GM19023 (cell line): ENCODE measurements around the gene LHFPL4.
"Not testable (repeated sequence)": the region's sequence is repeated elsewhere in the genome, so short reads cannot be mapped to it uniquely, and the experiment has no call there.

Experiments
- ATAC-seq: cut with Tn5 transposase; IDR thresholded peaks from one replicate; pipeline ENCODE4 v1.9.1; 2021; ENCODE audit warnings: mild to moderate bottlenecking, moderate library complexity; ENCODE audit not compliant: unreplicated experiment

The LHFPL4 gene

GRCh38 chr3:9542182-9542581, 11.4 kb downstream of the LHFPL4 start:
- ATAC-seq = no peak

- ATAC-seq = no peak
These were observed 17.4 kb downstream of the LHFPL4 start for GRCh38 chr3:9536212-9536611.

- no peak for ATAC-seq
These were observed 19.2 kb downstream of the LHFPL4 start for GRCh38 chr3:9534429-9534828.

- no peak for ATAC-seq
These were observed 28.5 kb downstream of the LHFPL4 start for GRCh38 chr3:9525078-9525477.

- no peak for ATAC-seq
These were observed 38.7 kb downstream of the LHFPL4 start for GRCh38 chr3:9514956-9515355.

GRCh38 chr3:9514306-9514705, 39.3 kb downstream of the LHFPL4 start:
- no peak for ATAC-seq

GRCh38 chr3:9512456-9513045, 41.1 kb downstream of the LHFPL4 start:
- no peak for ATAC-seq

GRCh38 chr3:9508781-9509180, 44.8 kb downstream of the LHFPL4 start:
- no peak for ATAC-seq

- ATAC-seq = no peak
These were observed 45.7 kb downstream of the LHFPL4 start for GRCh38 chr3:9507586-9508578.

GRCh38 chr3:9503283-9503682, 50.3 kb downstream of the LHFPL4 start:
- ATAC-seq = no peak

GRCh38 chr3:9501226-9501625, 52.4 kb downstream of the LHFPL4 start:
- ATAC-seq = no peak

GRCh38 chr3:9500108-9501050, 53.2 kb downstream of the LHFPL4 start:
- ATAC-seq = no peak

- no peak for ATAC-seq
These were observed 54.0 kb downstream of the LHFPL4 start for GRCh38 chr3:9499455-9500107.

- ATAC-seq = no peak
These were observed 54.8 kb downstream of the LHFPL4 start for GRCh38 chr3:9498781-9499180.

- ATAC-seq = no peak
These were observed 55.6 kb downstream of the LHFPL4 start for GRCh38 chr3:9497821-9498565.

- ATAC-seq = no peak
These were observed 56.7 kb downstream of the LHFPL4 start for GRCh38 chr3:9496893-9497292.

GRCh38 chr3:9494036-9494435, 59.6 kb downstream of the LHFPL4 start:
- ATAC-seq = not testable (repeated sequence)

GRCh38 chr3:9491506-9491905, 62.1 kb downstream of the LHFPL4 start:
- no peak for ATAC-seq

- ATAC-seq = no peak
These were observed 68.4 kb downstream of the LHFPL4 start for GRCh38 chr3:9485248-9485647.

- ATAC-seq = no peak
These were observed 73.4 kb downstream of the LHFPL4 start for GRCh38 chr3:9480265-9480664.
